Measurements from ENCODE around the gene CCRL2. TPM values are rescaled to one million over a fixed set of nuclear protein-coding genes. Genes with fewer than 3 reads are reported as not detected.

CCRL2 gene
- total RNA-seq, 1 donor from 2014 or later, result 23.5 TPM

GRCh38 chr3:46407970-46408369, 911 bp downstream of the CCRL2 start:
- Histone ChIP-seq H3K36me3 (no peaks in the 10 kb centered on the region), H3K9me3 (no peaks in the 10 kb centered on the region), H3K4me1 (peaks cover 81% of the 10 kb centered on the region), H3K27me3 (ENCODE audit: low read depth) (no peaks in the 10 kb centered on the region), H3K4me3 (peak overlapping the region; percentile 49), H3K27ac (peak overlapping the region; percentile 85)
- intact Hi-C loops (cut with DNase I), result no loop called here
- TF ChIP-seq, protein P1, sequence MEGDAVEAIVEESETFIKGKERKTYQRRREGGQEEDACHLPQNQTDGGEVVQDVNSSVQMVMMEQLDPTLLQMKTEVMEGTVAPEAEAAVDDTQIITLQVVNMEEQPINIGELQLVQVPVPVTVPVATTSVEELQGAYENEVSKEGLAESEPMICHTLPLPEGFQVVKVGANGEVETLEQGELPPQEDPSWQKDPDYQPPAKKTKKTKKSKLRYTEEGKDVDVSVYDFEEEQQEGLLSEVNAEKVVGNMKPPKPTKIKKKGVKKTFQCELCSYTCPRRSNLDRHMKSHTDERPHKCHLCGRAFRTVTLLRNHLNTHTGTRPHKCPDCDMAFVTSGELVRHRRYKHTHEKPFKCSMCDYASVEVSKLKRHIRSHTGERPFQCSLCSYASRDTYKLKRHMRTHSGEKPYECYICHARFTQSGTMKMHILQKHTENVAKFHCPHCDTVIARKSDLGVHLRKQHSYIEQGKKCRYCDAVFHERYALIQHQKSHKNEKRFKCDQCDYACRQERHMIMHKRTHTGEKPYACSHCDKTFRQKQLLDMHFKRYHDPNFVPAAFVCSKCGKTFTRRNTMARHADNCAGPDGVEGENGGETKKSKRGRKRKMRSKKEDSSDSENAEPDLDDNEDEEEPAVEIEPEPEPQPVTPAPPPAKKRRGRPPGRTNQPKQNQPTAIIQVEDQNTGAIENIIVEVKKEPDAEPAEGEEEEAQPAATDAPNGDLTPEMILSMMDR (IDR thresholded peaks at IDR 0.05), result no peak
- DNase-seq (no peak), ATAC-seq (no peak)

DNA sequence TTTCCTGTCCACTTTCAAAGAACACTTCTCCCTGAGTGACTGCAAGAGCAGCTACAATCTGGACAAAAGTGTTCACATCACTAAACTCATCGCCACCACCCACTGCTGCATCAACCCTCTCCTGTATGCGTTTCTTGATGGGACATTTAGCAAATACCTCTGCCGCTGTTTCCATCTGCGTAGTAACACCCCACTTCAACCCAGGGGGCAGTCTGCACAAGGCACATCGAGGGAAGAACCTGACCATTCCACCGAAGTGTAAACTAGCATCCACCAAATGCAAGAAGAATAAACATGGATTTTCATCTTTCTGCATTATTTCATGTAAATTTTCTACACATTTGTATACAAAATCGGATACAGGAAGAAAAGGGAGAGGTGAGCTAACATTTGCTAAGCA, 1.8 kb downstream of the CCRL2 start:
- ATAC-seq (no peak), DNase-seq (no peak)
- no peak overlapping the region for H3K27ac ChIP-seq
- intact Hi-C loops (cut with DNase I), result no loop called here
- no peaks in the 10 kb centered on the region for H3K9me3 ChIP-seq
- TF ChIP-seq, protein P1 (IDR thresholded peaks at IDR 0.05), result no peak
- H3K4me1 ChIP-seq, result peaks cover 87% of the 10 kb centered on the region
- no peaks in the 10 kb centered on the region for H3K36me3 ChIP-seq
- H3K4me3 ChIP-seq, result peak overlapping the region; percentile 49
- H3K27me3 ChIP-seq (ENCODE audit: low read depth), result no peaks in the 10 kb centered on the region

- TF ChIP-seq, protein P1 (IDR thresholded peaks at IDR 0.05), result no peak
- Histone ChIP-seq H3K4me1 (peaks cover 86% of the 10 kb centered on the region), H3K27ac (no peak overlapping the region), H3K36me3 (no peaks in the 10 kb centered on the region), H3K27me3 (ENCODE audit: low read depth) (no peaks in the 10 kb centered on the region), H3K9me3 (no peaks in the 10 kb centered on the region), H3K4me3 (peak overlapping the region; percentile 49)
- intact Hi-C loops (cut with DNase I), result no loop called here
- DNase-seq, result no peak
- ATAC-seq, result no peak
These were observed 2.9 kb downstream of the CCRL2 start for GRCh38 chr3:46409739-46410489.

- ATAC-seq, result no peak
- intact Hi-C loops (cut with DNase I), result no loop called here
- peaks cover 79% of the 10 kb centered on the region for H3K4me1 ChIP-seq
These were observed 3.6 kb downstream of the CCRL2 start for GRCh38 chr3:46410669-46411068.

DNA sequence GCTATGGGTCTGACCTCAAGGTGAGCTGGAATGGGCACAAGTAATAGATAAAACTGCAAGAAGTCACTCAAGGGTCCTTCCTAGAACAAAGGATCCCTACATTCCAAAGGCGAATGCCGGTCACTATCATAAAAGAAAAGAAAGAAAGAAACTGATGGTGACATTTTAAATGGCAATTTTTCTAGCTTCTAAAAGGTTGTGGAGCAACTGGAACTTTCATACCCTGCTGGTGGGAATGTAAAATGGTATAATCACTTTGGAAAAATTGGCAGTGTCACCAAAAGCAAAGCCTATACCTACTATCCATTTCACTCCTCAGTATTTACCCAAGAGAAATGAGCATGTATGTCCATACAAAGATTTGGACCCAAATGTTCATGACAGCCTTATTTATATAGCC, 4.2 kb downstream of the CCRL2 start:
- Histone ChIP-seq H3K27me3 (ENCODE audit: low read depth) (no peaks in the 10 kb centered on the region), H3K4me3 (no peak overlapping the region), H3K4me1 (peaks cover 79% of the 10 kb centered on the region), H3K27ac (peak overlapping the region; percentile 42), H3K9me3 (no peaks in the 10 kb centered on the region), H3K36me3 (no peaks in the 10 kb centered on the region)
- intact Hi-C loops (cut with DNase I), result no loop called here
- no peak for DNase-seq
- TF ChIP-seq, protein P1 (IDR thresholded peaks at IDR 0.05), result no peak
- ATAC-seq, result no peak

More at GRCh38 chr3:46410669-46411068, 3.6 kb downstream of the CCRL2 start:
- TF ChIP-seq, protein P1 (IDR thresholded peaks at IDR 0.05), result no peak
- H3K27me3 ChIP-seq (ENCODE audit: low read depth), result no peaks in the 10 kb centered on the region
- H3K9me3 ChIP-seq, result no peaks in the 10 kb centered on the region
- H3K27ac ChIP-seq, result no peak overlapping the region
- no peak overlapping the region for H3K4me3 ChIP-seq
- no peaks in the 10 kb centered on the region for H3K36me3 ChIP-seq
- no peak for DNase-seq

All from lower lobe of right lung (tissue), 2 donors.